GM18951 (cell line): ENCODE measurements around the gene FNDC3B.

Experiments used
- POLR2A ChIP-seq: IDR thresholded peaks from 4 replicates; pipeline ENCODE4 v1.6.1; 2011; ENCODE audit warnings: mild to moderate bottlenecking; ENCODE audit not compliant: insufficient read length, insufficient read depth; ENCODE audit errors: extremely low read depth
- in situ Hi-C: fragments of 300-500 bp; cut with MboI; formaldehyde crosslinking; loops from one replicate; pipeline ENCODE4 v1.12.0; 2022; ENCODE audit warnings: low sequenced_read_pairs, mixed read lengths, inconsistent platforms; ENCODE audit not compliant: unreplicated experiment

The FNDC3B gene

GRCh38 chr3:172313671-172314070, 274.3 kb downstream of the FNDC3B start:
- TF ChIP-seq POLR2A = no peak
- in situ Hi-C loops = no loop called here

GRCh38 chr3:172314591-172315160, 275.3 kb downstream of the FNDC3B start:
- TF ChIP-seq POLR2A = no peak
- in situ Hi-C loops = no loop called here

GRCh38 chr3:172315401-172316091, 276.2 kb downstream of the FNDC3B start:
- TF ChIP-seq POLR2A = no peak
- in situ Hi-C loops = no loop called here

GRCh38 chr3:172316758-172317157, 277.4 kb downstream of the FNDC3B start:
- in situ Hi-C loops = no loop called here
- TF ChIP-seq POLR2A = no peak

- no peak for TF ChIP-seq POLR2A
- in situ Hi-C loops = no loop called here
These were observed 278.1 kb downstream of the FNDC3B start for GRCh38 chr3:172317481-172317880.

- in situ Hi-C loops = no loop called here
These were observed 278.6 kb downstream of the FNDC3B start for GRCh38 chr3:172317984-172318383.

GRCh38 chr3:172319595-172319994, 280.2 kb downstream of the FNDC3B start:
- TF ChIP-seq POLR2A = no peak
- in situ Hi-C loops = no loop called here

More at GRCh38 chr3:172317984-172318383, 278.6 kb downstream of the FNDC3B start:
- no peak for TF ChIP-seq POLR2A

- no peak for TF ChIP-seq POLR2A
- in situ Hi-C loops = no loop called here
These were observed 281.1 kb downstream of the FNDC3B start for GRCh38 chr3:172320468-172320867.

GRCh38 chr3:172321035-172321434, 281.7 kb downstream of the FNDC3B start:
- TF ChIP-seq POLR2A = no peak
- in situ Hi-C loops = no loop called here

- in situ Hi-C loops = no loop called here
- TF ChIP-seq POLR2A = no peak
These were observed 284.7 kb downstream of the FNDC3B start for GRCh38 chr3:172323894-172324610.

GRCh38 chr3:172324611-172325203, 285.3 kb downstream of the FNDC3B start:
- in situ Hi-C loops = no loop called here
- TF ChIP-seq POLR2A = no peak

- in situ Hi-C loops = no loop called here
- TF ChIP-seq POLR2A = no peak
These were observed 286.1 kb downstream of the FNDC3B start for GRCh38 chr3:172325461-172325860.

- in situ Hi-C loops = no loop called here
- no peak for TF ChIP-seq POLR2A
These were observed 287.6 kb downstream of the FNDC3B start for GRCh38 chr3:172326993-172327392.
